Inferior parietal cortex (tissue), 1 donor: ENCODE results near the gene NUDT7.

ENCODE experiments used
- DNase-seq: peaks from one replicate; pipeline ENCODE4 v3.0.0-alpha.2; 2016; ENCODE audit errors: extremely low spot score

Gene NUDT7

GRCh38 chr16:77724174-77724573 lies 1.9 kb downstream of the NUDT7 start:
- DNase-seq = no peak

GRCh38 chr16:77729951-77730350 lies 7.6 kb downstream of the NUDT7 start:
- DNase-seq = no peak

GRCh38 chr16:77732241-77732946 lies 10.1 kb downstream of the NUDT7 start:
- DNase-seq = no peak

- DNase-seq = no peak
These were observed 14.6 kb downstream of the NUDT7 start for GRCh38 chr16:77736879-77737278.

GRCh38 chr16:77738706-77739558 lies 16.6 kb downstream of the NUDT7 start:
- DNase-seq = no peak

GRCh38 chr16:77739559-77739892 lies 17.2 kb downstream of the NUDT7 start:
- no peak for DNase-seq

- DNase-seq = no peak
These were observed 21.8 kb downstream of the NUDT7 start for GRCh38 chr16:77744141-77744540.

- no peak for DNase-seq
These were observed 23.7 kb downstream of the NUDT7 start for GRCh38 chr16:77745972-77746371.

- no peak for DNase-seq
These were observed 26.2 kb downstream of the NUDT7 start for GRCh38 chr16:77748421-77749005.

GRCh38 chr16:77749415-77749814 lies 27.1 kb downstream of the NUDT7 start:
- DNase-seq = no peak

- no peak for DNase-seq
These were observed 35.7 kb downstream of the NUDT7 start for GRCh38 chr16:77758046-77758445.

- DNase-seq = no peak
These were observed 36.2 kb downstream of the NUDT7 start for GRCh38 chr16:77758508-77758907.

- DNase-seq = no peak
These were observed 36.9 kb downstream of the NUDT7 start for GRCh38 chr16:77759201-77759600.

GRCh38 chr16:77759821-77760220 lies 37.5 kb downstream of the NUDT7 start:
- DNase-seq = no peak

- no peak for DNase-seq
These were observed 38.5 kb downstream of the NUDT7 start for GRCh38 chr16:77760800-77761199.

- DNase-seq = no peak
These were observed 38.9 kb downstream of the NUDT7 start for GRCh38 chr16:77761204-77761603.

GRCh38 chr16:77762262-77762661 lies 39.9 kb downstream of the NUDT7 start:
- no peak for DNase-seq

GRCh38 chr16:77763994-77764393 lies 41.7 kb downstream of the NUDT7 start:
- DNase-seq = no peak

GRCh38 chr16:77767211-77767610 lies 44.9 kb downstream of the NUDT7 start:
- no peak for DNase-seq

- no peak for DNase-seq
These were observed 45.5 kb downstream of the NUDT7 start for GRCh38 chr16:77767826-77768225.

GRCh38 chr16:77775911-77776909 lies 53.9 kb downstream of the NUDT7 start:
- DNase-seq = no peak

- DNase-seq = no peak
These were observed 55.4 kb downstream of the NUDT7 start for GRCh38 chr16:77777745-77778144.
